OCI-LY7 (cell line): ENCODE measurements around the gene RBKS.

Experiments
- CTCF ChIP-seq: fragments of 200-600 bp; sonication (generic); conservative IDR thresholded peaks from 2 replicates; pipeline ENCODE4 v1.5.1; 2014; ENCODE audit warnings: mild to moderate bottlenecking, antibody characterized with exemption, low read length, moderate library complexity, mixed read lengths
- EZH2phosphoT487 ChIP-seq: fragments of 200-600 bp; sonication (generic); IDR thresholded peaks from 2 replicates; pipeline ENCODE4 v1.6.1; 2018; ENCODE audit warnings: low read depth, borderline replicate concordance, mild to moderate bottlenecking, mixed run types, antibody characterized with exemption, low read length, moderate library complexity, mixed read lengths

GRCh38 chr2:27856956-27857355, 33.2 kb downstream of the RBKS start:
- TF ChIP-seq CTCF (no peak), EZH2phosphoT487 (no peak)
